GM12878 (cell line): Measurements from ENCODE around the gene VIPR2. TPM values are rescaled to one million over a fixed set of nuclear protein-coding genes. Genes with fewer than 3 reads are reported as not detected.

ENCODE experiments used
- ATAC-seq: fragments of 200-7000 bp; cut with Tn5 transposase; 3 replicates; pipeline ENCODE4 v1.9.1; 2020; ENCODE audit warnings: mild to moderate bottlenecking, moderate library complexity
- BruUV-seq: library from RNA; stranded (reverse); fragments of 400-500 nt; replicated peaks from 2 replicates; lab custom pipeline; 2021; lab: Mats Ljungman, UMichigan
- CTCF ChIA-PET: fragments of 300-600 bp; sonication (Branson Sonifier 250); formaldehyde crosslinking; extraction: SDS; loops from one replicate; lab custom pipeline; 2021; ENCODE audit warnings: inconsistent platforms; lab: Yijun Ruan, JAX
- POLR2A ChIA-PET: fragments of 350-600 bp; formaldehyde crosslinking; extraction: SDS; loops from one replicate; lab custom pipeline; 2021; ENCODE audit warnings: inconsistent platforms; lab: Charles Lee
- RAD21 ChIA-PET: fragments of 300-600 bp; sonication (Branson Sonifier 250); formaldehyde crosslinking; loops from one replicate; lab custom pipeline; 2023; ENCODE audit warnings: antibody characterized with exemption; ENCODE audit not compliant: unreplicated experiment; lab: Charles Lee
- SMC1A ChIA-PET: fragments of 300-600 bp; sonication (Branson Sonifier 250); formaldehyde crosslinking; loops from one replicate; lab custom pipeline; 2023; ENCODE audit not compliant: unreplicated experiment, uncharacterized antibody; lab: Charles Lee
- DNase-seq: peaks from one replicate; pipeline ENCODE4 v3.0.0-alpha.2; 2011; ENCODE audit warnings: low read depth, low spot score
- FAIRE-seq: peaks from 3 replicates; lab custom pipeline; 2011; peaks lifted over from hg19 to GRCh38; lab: Jason Lieb, UNC
- H2AFZ ChIP-seq: 2 replicates; pipeline ENCODE4 v1.6.0; 2011; ENCODE audit warnings: low read depth, low read length, control low read depth; ENCODE audit not compliant: control insufficient read depth
- H3K27ac ChIP-seq: 2 replicates; pipeline ENCODE4 v1.5.1; 2011; ENCODE audit warnings: control low read depth; ENCODE audit not compliant: control insufficient read depth, insufficient read depth
- H3K27me3 ChIP-seq, 2 experiments: replicated peaks in 1 of 2; 2 replicates each; pipeline versions ENCODE4 v1.6.0 to v1.6.1; 2011; ENCODE audit warnings: low read length in 1 of 2; ENCODE audit not compliant: control insufficient read depth in 2 of 2, insufficient read depth in 2 of 2
- H3K36me3 ChIP-seq, 2 experiments: 2 replicates each; pipeline ENCODE4 v1.5.1; 2011; ENCODE audit warnings: low read length in 1 of 2; ENCODE audit not compliant: control insufficient read depth in 2 of 2, insufficient read depth in 2 of 2
- H3K4me1 ChIP-seq: 2 replicates; pipeline ENCODE4 v1.6.1; 2011; ENCODE audit warnings: mild to moderate bottlenecking, low read length, moderate library complexity, mixed read lengths; ENCODE audit not compliant: control insufficient read depth, insufficient read depth
- H3K4me2 ChIP-seq: 2 replicates; pipeline ENCODE4 v1.6.0; 2011; ENCODE audit warnings: control low read depth; ENCODE audit not compliant: control insufficient read depth, insufficient read depth
- H3K4me3 ChIP-seq: fragments of 200-600 bp; sonication (generic); 2 replicates; pipeline ENCODE4 v1.5.1; 2016
- H3K79me2 ChIP-seq: 2 replicates; pipeline ENCODE4 v1.6.0; 2011; ENCODE audit warnings: low read length; ENCODE audit not compliant: control insufficient read depth, insufficient read depth
- H3K9ac ChIP-seq: 2 replicates; pipeline ENCODE4 v1.8.0; 2011; ENCODE audit warnings: low read length, control low read depth, mixed read lengths; ENCODE audit not compliant: control insufficient read depth, insufficient read depth
- H3K9me3 ChIP-seq: replicated peaks from 3 replicates; pipeline ENCODE4 v1.5.1; 2011; ENCODE audit warnings: mild to moderate bottlenecking, low read length; ENCODE audit not compliant: control insufficient read depth, insufficient read depth
- H4K20me1 ChIP-seq: 2 replicates; pipeline ENCODE4 v1.6.0; 2011; ENCODE audit not compliant: control insufficient read depth, insufficient read depth
- CBFB ChIP-seq: IDR thresholded peaks from 2 replicates; pipeline ENCODE4 v1.6.1; 2016; ENCODE audit warnings: antibody characterized with exemption, low read depth
- CBX3 ChIP-seq: fragments of 200-600 bp; sonication (generic); IDR thresholded peaks from 2 replicates; pipeline ENCODE4 v1.6.1; 2016; ENCODE audit warnings: low read depth, borderline replicate concordance
- KAT2A ChIP-seq: conservative IDR thresholded peaks from 2 replicates; pipeline ENCODE4 v1.6.1; 2011; ENCODE audit warnings: low read depth, low read length; ENCODE audit not compliant: control insufficient read depth
- KLF5 ChIP-seq: fragments of 450-650 bp; IDR thresholded peaks from 2 replicates; pipeline ENCODE4 v1.6.1; 2014; ENCODE audit warnings: mild to moderate bottlenecking; ENCODE audit not compliant: partially characterized antibody
- MLLT1 ChIP-seq: fragments of 450-650 bp; IDR thresholded peaks from 2 replicates; pipeline ENCODE4 v1.6.1; 2016; ENCODE audit warnings: mild to moderate bottlenecking
- MYC ChIP-seq: IDR thresholded peaks from 2 replicates; pipeline ENCODE4 v1.6.1; 2011; ENCODE audit warnings: mild to moderate bottlenecking, low read length, moderate library complexity, inconsistent platforms; ENCODE audit not compliant: insufficient read depth, insufficient replicate concordance, insufficient read length, severe bottlenecking
- NFYA ChIP-seq: IDR thresholded peaks from 2 replicates; pipeline ENCODE4 v1.6.1; 2011; ENCODE audit warnings: low read depth, mild to moderate bottlenecking, low read length, improper control_type of control experiment, borderline replicate concordance
- PAX5 ChIP-seq: IDR thresholded peaks from 2 replicates; pipeline ENCODE4 v1.6.1; 2011; ENCODE audit warnings: low read depth, low read length, borderline replicate concordance
- PAX8 ChIP-seq: fragments of 450-650 bp; IDR thresholded peaks from 2 replicates; pipeline ENCODE4 v1.6.1; 2017; ENCODE audit warnings: mild to moderate bottlenecking, moderate library complexity
- SIN3A ChIP-seq: IDR thresholded peaks from 2 replicates; pipeline ENCODE4 v1.6.1; 2012; ENCODE audit warnings: low read depth, low read length, improper control_type of control experiment
- SMAD1 ChIP-seq: fragments of 450-650 bp; IDR thresholded peaks from 2 replicates; pipeline ENCODE4 v1.6.1; 2018; ENCODE audit warnings: mild to moderate bottlenecking, low read depth; ENCODE audit not compliant: partially characterized antibody
- STAT1 ChIP-seq: fragments of 450-650 bp; conservative IDR thresholded peaks from 2 replicates; pipeline ENCODE4 v1.6.1; 2014; ENCODE audit warnings: antibody characterized with exemption, mild to moderate bottlenecking
- STAT3 ChIP-seq: IDR thresholded peaks from 2 replicates; pipeline ENCODE4 v1.6.1; 2011; ENCODE audit warnings: low read depth, low read length, improper control_type of control experiment
- SUPT20H ChIP-seq: IDR thresholded peaks from 2 replicates; pipeline ENCODE4 v1.6.1; 2011; ENCODE audit warnings: low read depth, mild to moderate bottlenecking, low read length, moderate library complexity, borderline replicate concordance; ENCODE audit not compliant: control insufficient read depth
- TBL1XR1 ChIP-seq: IDR thresholded peaks from 2 replicates; pipeline ENCODE4 v1.6.1; 2012; ENCODE audit warnings: low read depth, low read length, improper control_type of control experiment
- TCF3 ChIP-seq: IDR thresholded peaks from 2 replicates; pipeline ENCODE4 v1.6.1; 2012; ENCODE audit warnings: low read depth, mild to moderate bottlenecking, low read length, borderline replicate concordance; ENCODE audit not compliant: insufficient read depth
- ZBTB40 ChIP-seq: fragments of 450-650 bp; IDR thresholded peaks from 2 replicates; pipeline ENCODE4 v1.6.1; 2016; ENCODE audit warnings: mild to moderate bottlenecking, moderate library complexity, borderline replicate concordance
- WGBS: methylation state at CpG from one replicate; pipeline ENCODE4 v1.1.6; 2016; ENCODE audit warnings: low lambda C conversion rate; ENCODE audit not compliant: insufficient replicate concordance, insufficient coverage; ENCODE audit errors: missing lambda C conversion rate; 5-methylcytosine and 5-hydroxymethylcytosine counted together
- in situ Hi-C: fragments of 300-500 bp; cut with MboI; formaldehyde crosslinking; loops from 9 replicates; pipeline ENCODE4 v1.14.3; 2018; ENCODE audit warnings: mixed read lengths
- intact Hi-C: fragments of 100-400 bp; cut with micrococcal nuclease; formaldehyde crosslinking; loops from one replicate; pipeline ENCODE4 v1.14.2; 2022; ENCODE audit not compliant: unreplicated experiment
- polyA plus RNA-seq, 11 experiments: library from polyadenylated mRNA; depleted of rRNA in 4 of 11; unstranded in 6 of 11; stranded (reverse) in 5 of 11; fragments of >200 nt; fragmentation: Nextera tagmentation in 4 of 11; fragmentation: Illumina TruSeq in 1 of 11; extraction: Ambion mirVana in 4 of 11; extraction: Trizol in 1 of 11; gene quantifications; 1 replicate in 1 of 11; 2 replicates in 10 of 11; pipeline versions ENCODE4 v1.2.1 to v1.2.3, GENCODE V29; 2011 to 2016; ENCODE audit warnings: inconsistent platforms in 2 of 11, missing spikeins in 2 of 11, low read depth in 1 of 11
- total RNA-seq, 4 experiments: library from RNA; depleted of rRNA in 3 of 4; stranded (reverse); fragments of >200 nt in 3 of 4; fragmentation: Illumina TruSeq in 1 of 4; extraction: Trizol in 1 of 4; gene quantifications; 2 replicates each; pipeline versions ENCODE4 v1.2.1 to v1.2.3, GENCODE V29; 2013 to 2021

Gene VIPR2
- total and polyA plus RNA-seq, 10 of the 15 experiments (the other 5 are each of a cell fraction or from before 2014, with no cell fraction given): not detected

- no peak for TF ChIP-seq TCF3
Observed at GRCh38 chr7:159147687-159148086, 3.0 kb upstream of the VIPR2 start (continued).

GRCh38 chr7:159147246-159147645 lies 2.6 kb upstream of the VIPR2 start:
- ChIA-PET CTCF (interaction anchor here (0.8 kb wide), 1 partner anchor 13 kb away, joined by 3 read pairs; no protein-coding TSS in a partner anchor), RAD21 (no interaction called here), POLR2A (no interaction called here), SMC1A (no interaction called here)
- no TSS peak for BruUV-seq
- ATAC-seq (no peak), DNase-seq (no peak), FAIRE-seq (no peak)
- Histone ChIP-seq H3K79me2 (no peaks in the 10 kb centered on the region), H3K27ac (no peak overlapping the region), H3K4me3 (no peak overlapping the region), H3K36me3 (no peaks in the 10 kb centered on the region), H3K4me1 (no peaks in the 10 kb centered on the region), H2AFZ (no peak overlapping the region), H3K9ac (no peak overlapping the region), H3K27me3 (no peaks in the 10 kb centered on the region), H4K20me1 (no peaks in the 10 kb centered on the region), H3K4me2 (no peak overlapping the region), H3K9me3 (no peaks in the 10 kb centered on the region; the same call in 2 of the 3 replicates)
- intact Hi-C loops: no loop called here
- 56% methylated on average over 13 of the region's 13 CpGs for WGBS
- in situ Hi-C loops: no loop called here
- no peak for TF ChIP-seq MYC
- TF ChIP-seq ZBTB40: no peak
- no peak for TF ChIP-seq PAX5
- no peak for TF ChIP-seq PAX8
- no peak for TF ChIP-seq CBFB
- no peak for TF ChIP-seq SMAD1
- no peak for TF ChIP-seq MLLT1
- TF ChIP-seq STAT3: no peak
- no peak for TF ChIP-seq TBL1XR1
- TF ChIP-seq SUPT20H: no peak
- TF ChIP-seq STAT1: no peak
- TF ChIP-seq CBX3: no peak
- no peak for TF ChIP-seq SIN3A
- TF ChIP-seq NFYA: no peak
- no peak for TF ChIP-seq KAT2A
- no peak for TF ChIP-seq KLF5
